Measurements from ENCODE around the gene ABCA3. TPM values are rescaled to one million over a fixed set of nuclear protein-coding genes. Genes with fewer than 3 reads are reported as not detected.

The ABCA3 gene
- total and polyA plus RNA-seq, 2 experiments from 2014 or later, result 3.0 to 4.1 TPM

- TF ChIP-seq ZNF462 (CRISPR knock-in tag; IDR thresholded peaks at IDR 0.05) (no peak), ZNF331 (CRISPR knock-in tag; IDR thresholded peaks at IDR 0.05; ENCODE audit: low read depth) (no peak), EZH2phosphoT487 (IDR thresholded peaks at IDR 0.05; ENCODE audit: unreplicated experiment) (no peak)
These were observed 112.2 kb downstream of the ABCA3 start (continued) for GRCh38 chr16:2228161-2228824.

GRCh38 chr16:2226918-2227317, 113.6 kb downstream of the ABCA3 start:
- no peak overlapping the region for H3K27ac Mint-ChIP-seq
- TF ChIP-seq, protein P1, sequence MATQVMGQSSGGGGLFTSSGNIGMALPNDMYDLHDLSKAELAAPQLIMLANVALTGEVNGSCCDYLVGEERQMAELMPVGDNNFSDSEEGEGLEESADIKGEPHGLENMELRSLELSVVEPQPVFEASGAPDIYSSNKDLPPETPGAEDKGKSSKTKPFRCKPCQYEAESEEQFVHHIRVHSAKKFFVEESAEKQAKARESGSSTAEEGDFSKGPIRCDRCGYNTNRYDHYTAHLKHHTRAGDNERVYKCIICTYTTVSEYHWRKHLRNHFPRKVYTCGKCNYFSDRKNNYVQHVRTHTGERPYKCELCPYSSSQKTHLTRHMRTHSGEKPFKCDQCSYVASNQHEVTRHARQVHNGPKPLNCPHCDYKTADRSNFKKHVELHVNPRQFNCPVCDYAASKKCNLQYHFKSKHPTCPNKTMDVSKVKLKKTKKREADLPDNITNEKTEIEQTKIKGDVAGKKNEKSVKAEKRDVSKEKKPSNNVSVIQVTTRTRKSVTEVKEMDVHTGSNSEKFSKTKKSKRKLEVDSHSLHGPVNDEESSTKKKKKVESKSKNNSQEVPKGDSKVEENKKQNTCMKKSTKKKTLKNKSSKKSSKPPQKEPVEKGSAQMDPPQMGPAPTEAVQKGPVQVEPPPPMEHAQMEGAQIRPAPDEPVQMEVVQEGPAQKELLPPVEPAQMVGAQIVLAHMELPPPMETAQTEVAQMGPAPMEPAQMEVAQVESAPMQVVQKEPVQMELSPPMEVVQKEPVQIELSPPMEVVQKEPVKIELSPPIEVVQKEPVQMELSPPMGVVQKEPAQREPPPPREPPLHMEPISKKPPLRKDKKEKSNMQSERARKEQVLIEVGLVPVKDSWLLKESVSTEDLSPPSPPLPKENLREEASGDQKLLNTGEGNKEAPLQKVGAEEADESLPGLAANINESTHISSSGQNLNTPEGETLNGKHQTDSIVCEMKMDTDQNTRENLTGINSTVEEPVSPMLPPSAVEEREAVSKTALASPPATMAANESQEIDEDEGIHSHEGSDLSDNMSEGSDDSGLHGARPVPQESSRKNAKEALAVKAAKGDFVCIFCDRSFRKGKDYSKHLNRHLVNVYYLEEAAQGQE (IDR thresholded peaks at IDR 0.05; ENCODE audit: unreplicated experiment), result no peak
- TF ChIP-seq JUNB (IDR thresholded peaks at IDR 0.05; ENCODE audit: unreplicated experiment), result no peak
- TF ChIP-seq ZNF331 (CRISPR knock-in tag; IDR thresholded peaks at IDR 0.05; ENCODE audit: low read depth), result no peak
- no peak for TF ChIP-seq CREB1 (CRISPR knock-in tag; IDR thresholded peaks at IDR 0.05; ENCODE audit: low read depth)
- no peak for TF ChIP-seq ETS1 (IDR thresholded peaks at IDR 0.05)
- TF ChIP-seq EZH2 (IDR thresholded peaks at IDR 0.05; ENCODE audit: low read depth, unreplicated experiment), result no peak

More at GRCh38 chr16:2226918-2227317, 113.6 kb downstream of the ABCA3 start:
- peaks cover 5% of the 10 kb centered on the region; the same call in 1 of the 2 replicates for H3F3A ChIP-seq (replicated peaks; ENCODE audit: low read depth)
- H2AFZ ChIP-seq, result no peak overlapping the region
- H3K4me3 ChIP-seq, result no peak overlapping the region
- Mint-ChIP-seq H3K27me3 (ENCODE audit: insufficient read depth, low read depth, poor library complexity) (peaks cover 14% of the 10 kb centered on the region), H3K9me3 (no peaks in the 10 kb centered on the region), H3K4me1 (no peaks in the 10 kb centered on the region; the same call in 2 of the 3 replicates), H3K36me3 (ENCODE audit: low read depth) (peaks cover 6% of the 10 kb centered on the region; the same call in 2 of the 3 replicates), H3K4me3 (no peak overlapping the region)
- H3K4me2 ChIP-seq, result no peak overlapping the region
- H3K79me2 ChIP-seq (replicated peaks; ENCODE audit: insufficient read depth), result peaks cover 44% of the 10 kb centered on the region
- H3K4me1 ChIP-seq (ENCODE audit: insufficient read depth), result no peaks in the 10 kb centered on the region; the same call in 1 of the 2 replicates
- H3K36me3 ChIP-seq (ENCODE audit: insufficient read depth), result 0 out of 2 replicates have a peak, but pooled peaks cover 4% of the 10 kb centered on the region
- ATAC-seq, result no peak
- H3K27ac ChIP-seq (ENCODE audit: low read depth), result no peak overlapping the region
- H3K27me3 ChIP-seq (ENCODE audit: insufficient read depth), result no peaks in the 10 kb centered on the region
- no peaks in the 10 kb centered on the region for H3K9me2 ChIP-seq (ENCODE audit: insufficient read depth)
- no peak for DNase-seq (ENCODE audit: low spot score)
- H4K20me1 ChIP-seq (replicated peaks; ENCODE audit: insufficient read depth), result peaks cover 5% of the 10 kb centered on the region
